K562 (cell line): ENCODE measurements around the gene COL20A1. TPM values are rescaled to one million over a fixed set of nuclear protein-coding genes. Genes with fewer than 3 reads are reported as not detected.
A peak's percentile ranks its signal among the peaks of the same experiment; 100 is the strongest.

Experiments
- ATAC-seq: fragments of 200-7000 bp; cut with Tn5 transposase; 3 replicates; pipeline ENCODE4 v1.9.1; 2020; ENCODE audit warnings: moderate library complexity
- BruUV-seq: library from RNA; stranded (reverse); fragments of 400-500 nt; replicated peaks from 2 replicates; lab custom pipeline; 2021; lab: Mats Ljungman, UMichigan
- CTCF ChIA-PET: fragments of 300-600 bp; formaldehyde crosslinking; extraction: SDS; loops from one replicate; lab custom pipeline; 2021; ENCODE audit warnings: low intra/inter-chr PET ratio; lab: Yijun Ruan, JAX
- POLR2A ChIA-PET: fragments of 300-600, 350-650 bp; sonication (Branson Sonifier 250); formaldehyde crosslinking; extraction: SDS; loops from one replicate; lab custom pipeline; 2021; ENCODE audit warnings: antibody characterized with exemption, inconsistent platforms; lab: Yijun Ruan, JAX
- DNase-seq, 4 experiments: peaks; one replicate each; pipeline versions ENCODE4 v3.0.0 to v3.0.0-alpha.2; 2011 to 2018; ENCODE audit warnings: low spot score in 3 of 4, mixed read lengths in 3 of 4; ENCODE audit errors: extremely low read depth in 1 of 4
- FAIRE-seq: peaks from 2 replicates; lab custom pipeline; 2011; peaks lifted over from hg19 to GRCh38; lab: Jason Lieb, UNC
- H2AFZ ChIP-seq: 2 replicates; pipeline ENCODE4 v1.6.0; 2011; ENCODE audit warnings: low read depth, low read length, control low read depth, inconsistent platforms
- H3K27ac ChIP-seq: fragments of 200-600 bp; 3 replicates; pipeline ENCODE4 v1.8.0; 2011; ENCODE audit warnings: low read depth, mild to moderate bottlenecking, control low read depth, inconsistent platforms, low read length, moderate library complexity, mixed read lengths; ENCODE audit errors: extremely low read depth
- H3K27me3 ChIP-seq, 2 experiments: fragments of 300-600 bp in 1 of 2; 2 replicates in 1 of 2; 3 replicates in 1 of 2; pipeline versions ENCODE4 v1.6.0 to v1.8.0; 2011; ENCODE audit warnings: inconsistent platforms in 2 of 2, low read length in 2 of 2, mild to moderate bottlenecking in 1 of 2, mixed read lengths in 1 of 2, moderate library complexity in 1 of 2; ENCODE audit not compliant: control insufficient read depth in 2 of 2, insufficient read depth in 2 of 2
- H3K36me3 ChIP-seq: fragments of 300-600 bp; 3 replicates; pipeline ENCODE4 v1.8.0; 2011; ENCODE audit warnings: mild to moderate bottlenecking, low read length, inconsistent platforms; ENCODE audit not compliant: control insufficient read depth, insufficient read depth
- H3K4me1 ChIP-seq, 2 experiments: fragments of 200-600 bp in 1 of 2; replicated peaks in 1 of 2; 2 replicates in 1 of 2; 3 replicates in 1 of 2; pipeline versions ENCODE4 v1.5.1 to v1.8.0; 2011; ENCODE audit warnings: inconsistent platforms in 2 of 2, low read length in 2 of 2, mild to moderate bottlenecking in 1 of 2, mixed read lengths in 1 of 2, moderate library complexity in 1 of 2; ENCODE audit not compliant: control insufficient read depth in 2 of 2, insufficient read depth in 2 of 2
- H3K4me2 ChIP-seq: 2 replicates; pipeline ENCODE4 v1.6.1; 2011; ENCODE audit warnings: low read length, control low read depth, inconsistent platforms, mixed read lengths; ENCODE audit not compliant: insufficient read depth
- H3K4me3 ChIP-seq: fragments of 200-600 bp; sonication (generic), shearing (Covaris generic); 2 replicates; pipeline ENCODE4 v1.5.1; 2016; ENCODE audit warnings: control low read depth, inconsistent platforms
- H3K79me2 ChIP-seq: fragments of 200-600 bp; 3 replicates; pipeline ENCODE4 v1.8.0; 2011; ENCODE audit warnings: low read length, inconsistent platforms; ENCODE audit not compliant: control insufficient read depth, insufficient read depth
- H3K9ac ChIP-seq, 2 experiments: 2 replicates each; pipeline versions ENCODE4 v1.6.0 to v1.6.1; 2011; ENCODE audit warnings: low read depth in 2 of 2, low read length in 2 of 2, control low read depth in 1 of 2, inconsistent platforms in 1 of 2, mild to moderate bottlenecking in 1 of 2, mixed read lengths in 1 of 2; ENCODE audit not compliant: insufficient read depth in 1 of 2
- H3K9me1 ChIP-seq: one replicate; pipeline ENCODE4 v1.6.0; 2011; ENCODE audit warnings: inconsistent platforms, mild to moderate bottlenecking, low read length, moderate library complexity; ENCODE audit not compliant: control insufficient read depth, insufficient read depth
- H3K9me3 ChIP-seq: replicated peaks from 2 replicates; pipeline ENCODE4 v1.5.1; 2011; ENCODE audit warnings: low read depth, low read length, inconsistent platforms; ENCODE audit not compliant: control insufficient read depth, insufficient read depth
- H4K20me1 ChIP-seq: replicated peaks from 2 replicates; pipeline ENCODE4 v1.6.1; 2011; ENCODE audit warnings: low read length, inconsistent platforms, mixed read lengths; ENCODE audit not compliant: control insufficient read depth, insufficient read depth
- CBFB ChIP-seq: sonication (generic); formaldehyde crosslinking; IDR thresholded peaks from 2 replicates; pipeline ENCODE4 v1.4.0; 2020; ENCODE audit warnings: mild to moderate bottlenecking, missing genetic modification reagents
- CREB1 ChIP-seq, 2 experiments: sonication (generic) in 1 of 2; formaldehyde crosslinking in 1 of 2; IDR thresholded peaks; 2 replicates each; pipeline versions ENCODE4 v1.6.1 to v1.8.0; 2012 to 2022; ENCODE audit warnings: inconsistent platforms in 1 of 2, mild to moderate bottlenecking in 1 of 2, missing genetic modification reagents in 1 of 2, moderate library complexity in 1 of 2
- SAFB ChIP-seq: fragments of 200-400 bp; formaldehyde crosslinking; IDR thresholded peaks from 2 replicates; pipeline ENCODE4 v1.6.1; 2017; ENCODE audit warnings: low read depth, low read length, borderline replicate concordance
- TBP ChIP-seq: optimal IDR thresholded peaks from 2 replicates; pipeline ENCODE3; 2011; ENCODE audit warnings: low read depth, low read length, improper control_type of control experiment
- ZSCAN32 ChIP-seq: fragments of 450-650 bp; formaldehyde crosslinking; IDR thresholded peaks from 2 replicates; pipeline ENCODE4 v1.4.0; 2020; ENCODE audit warnings: mild to moderate bottlenecking, moderate library complexity
- WGBS: fragments of 100-300 bp; shearing (Covaris generic); methylation state at CpG from one replicate; pipeline ENCODE4 v1.1.6; 2016; ENCODE audit warnings: low coverage, mixed read lengths; ENCODE audit not compliant: insufficient coverage; ENCODE audit errors: missing lambda C conversion rate; 5-methylcytosine and 5-hydroxymethylcytosine counted together
- in situ Hi-C: fragments of 300-500 bp; cut with MboI; formaldehyde crosslinking; loops from 4 replicates; pipeline ENCODE4 v1.15.0; 2018; ENCODE audit warnings: inconsistent platforms, mixed read lengths
- intact Hi-C: fragments of 100-400 bp; cut with micrococcal nuclease; formaldehyde crosslinking; loops from 2 replicates; pipeline ENCODE4 v1.14.2; 2022
- polyA plus RNA-seq, 8 experiments: library from polyadenylated mRNA; depleted of rRNA in 4 of 8; stranded (reverse) in 5 of 8; unstranded in 3 of 8; fragments of >200 nt; fragmentation: Nextera tagmentation in 2 of 8; fragmentation: Illumina TruSeq in 1 of 8; extraction: Ambion mirVana in 2 of 8; extraction: Trizol in 1 of 8; gene quantifications; 2 replicates each; pipeline versions ENCODE4 v1.2.1 to v1.2.3, GENCODE V29; 2011 to 2014; ENCODE audit warnings: inconsistent platforms in 1 of 8, missing spikeins in 1 of 8
- total RNA-seq, 7 experiments: library from RNA; depleted of rRNA in 6 of 7; stranded (reverse); fragments of >200 nt in 6 of 7; fragmentation: Illumina TruSeq in 2 of 7; extraction: Trizol in 2 of 7; gene quantifications; 2 replicates each; pipeline versions ENCODE4 v1.2.1 to v1.2.3, GENCODE V29; 2011 to 2021; ENCODE audit warnings: low replicate concordance in 1 of 7

The COL20A1 gene
- total and polyA plus RNA-seq, 9 of the 15 experiments (the other 6 are each of a cell fraction or from before 2014, with no cell fraction given): not detected

DNA sequence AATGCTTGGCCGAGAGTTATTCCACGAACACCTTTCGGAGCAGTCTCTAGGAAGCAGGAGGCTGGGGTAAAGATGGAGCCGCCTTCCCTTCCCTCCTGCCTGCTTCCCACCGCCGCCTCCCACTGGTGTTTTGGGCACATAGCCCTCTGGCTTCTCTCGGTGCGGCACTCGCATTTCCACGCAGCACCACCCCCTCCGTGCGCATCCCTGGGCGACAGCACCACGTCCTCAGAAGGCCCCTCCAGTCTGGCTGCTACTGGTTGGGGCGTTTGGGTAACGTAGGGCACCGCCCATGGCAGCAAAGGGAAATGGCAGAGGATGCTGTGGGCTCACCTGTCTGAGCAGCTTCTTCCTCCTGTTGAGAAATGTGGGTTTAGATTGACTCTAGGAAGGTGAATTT, 2.4 kb downstream of the COL20A1 start (continued):
- TF ChIP-seq SAFB: 0 out of 2 replicates have a peak, but pooled peaks have one; percentile 66

DNA sequence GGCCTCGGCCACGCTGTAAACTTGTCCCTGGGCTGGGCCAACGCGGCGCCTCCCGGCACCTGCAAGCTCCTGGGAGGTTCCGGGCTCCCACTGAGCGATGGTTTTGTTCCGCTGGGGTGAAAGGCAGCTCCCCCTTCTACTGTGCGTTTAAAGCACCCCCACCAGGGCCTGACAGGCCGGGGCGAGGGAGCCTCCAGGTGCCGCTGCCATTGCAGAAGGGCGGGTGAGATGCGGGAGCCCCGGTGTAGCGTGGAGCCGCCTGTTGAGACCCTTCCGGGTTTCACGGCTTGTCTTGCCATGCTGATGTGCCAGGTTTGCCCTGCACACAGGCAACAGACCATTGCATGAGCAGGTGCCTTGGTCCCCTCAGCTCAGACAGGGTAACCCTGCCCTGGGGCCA, 2.9 kb downstream of the COL20A1 start:
- ATAC-seq (no peak), DNase-seq (no peak), FAIRE-seq (no peak)
- H3K9me1 ChIP-seq: peaks cover 6% of the 10 kb centered on the region
- no peaks in the 10 kb centered on the region for H3K36me3 ChIP-seq
- H4K20me1 ChIP-seq: peaks cover 23% of the 10 kb centered on the region; the same call in 1 of the 2 replicates
- no peaks in the 10 kb centered on the region for H3K79me2 ChIP-seq
- H3K27ac ChIP-seq: no peak overlapping the region
- intact Hi-C loops: no loop called here
- no peak overlapping the region for H3K9ac ChIP-seq
- H3K4me3 ChIP-seq: no peak overlapping the region
- TF ChIP-seq ZSCAN32 (CRISPR knock-in tag) (no peak), CREB1 (IDR thresholded peaks at IDR 0.05) (no peak), CREB1 (CRISPR knock-in tag; IDR thresholded peaks at IDR 0.05) (no peak), TBP (no peak), CBFB (CRISPR knock-in tag) (no peak)
- no TSS peak for BruUV-seq
- 12% methylated on average over 20 of the region's 20 CpGs for WGBS
- peaks cover 12 to 38% of the 10 kb centered on the region in 2 experiments; a peak in 4 of 5 replicates for H3K27me3 ChIP-seq
- POLR2A ChIA-PET: interaction anchor here (0.6 to 5.7 kb wide), 4 partner anchors 9 to 165 kb away, joined by 3 to 28 read pairs (median 7); no protein-coding TSS in a partner anchor
- H3K4me2 ChIP-seq: no peak overlapping the region
- CTCF ChIA-PET: no interaction called here
- in situ Hi-C loops: no loop called here
- peaks cover 0 to 61% of the 10 kb centered on the region in 2 experiments; a peak in 2 of 5 replicates for H3K4me1 ChIP-seq
- H2AFZ ChIP-seq: no peak overlapping the region
- no peaks in the 10 kb centered on the region for H3K9me3 ChIP-seq
